Middle frontal gyrus (tissue), 1 donor: ENCODE results near the gene ADAD2.
"Not testable (repeated sequence)": the region's sequence is repeated elsewhere in the genome, so short reads cannot be mapped to it uniquely, and the experiment has no call there.

Experiments
- DNase-seq: peaks from one replicate; pipeline ENCODE4 v3.0.0-alpha.2; 2015; ENCODE audit warnings: low spot score; ENCODE audit errors: extremely low spot score

Gene ADAD2

GRCh38 chr16:84195201-84196093, 4.5 kb downstream of the ADAD2 start:
- no peak for DNase-seq

GRCh38 chr16:84196101-84196500, 5.1 kb downstream of the ADAD2 start:
- DNase-seq: no peak

GRCh38 chr16:84196727-84197394, 5.9 kb downstream of the ADAD2 start:
- DNase-seq: no peak

GRCh38 chr16:84197466-84198128, 6.6 kb downstream of the ADAD2 start:
- DNase-seq: no peak

DNA sequence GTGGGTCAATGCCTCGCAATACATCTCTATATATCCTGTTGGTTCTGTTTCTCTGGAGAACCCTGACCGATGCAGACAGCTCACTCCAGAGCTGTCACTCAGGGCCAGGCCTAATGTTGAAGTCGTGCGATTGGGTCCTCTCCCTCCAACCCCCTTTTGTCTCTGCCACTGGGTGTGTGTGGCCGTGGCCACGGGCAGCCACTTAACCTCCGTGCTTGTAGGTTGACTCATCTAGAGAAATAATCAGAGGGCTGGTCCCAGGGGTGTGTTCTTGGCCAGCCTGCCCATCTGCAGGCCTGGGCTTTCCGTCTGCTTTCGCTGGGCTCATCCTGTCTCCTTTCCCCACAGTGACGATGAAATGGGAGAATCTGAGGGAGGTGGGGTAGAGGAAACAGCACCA, 7.4 kb downstream of the ADAD2 start:
- DNase-seq: no peak

GRCh38 chr16:84199097-84199496, 8.1 kb downstream of the ADAD2 start:
- DNase-seq: no peak

DNA sequence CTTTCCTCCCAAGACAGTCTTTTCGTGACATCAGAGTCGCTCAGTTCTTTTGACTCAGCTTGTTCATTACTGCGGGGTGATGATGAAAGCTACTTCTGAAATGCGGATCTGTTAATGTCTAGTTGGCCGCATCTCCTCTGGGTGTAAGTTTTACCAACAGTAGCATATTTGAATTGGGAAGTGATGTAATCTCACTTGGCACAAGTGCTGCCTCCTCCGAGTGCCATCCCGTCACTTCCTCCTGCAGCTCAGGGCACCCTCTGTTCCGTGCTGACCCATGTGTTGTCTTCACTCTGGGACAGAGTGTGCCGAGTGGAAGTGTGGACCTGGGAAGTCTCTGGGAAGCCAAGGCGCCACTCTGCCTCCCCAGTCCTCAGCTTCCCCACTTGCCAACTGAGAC, 8.9 kb downstream of the ADAD2 start:
- no peak for DNase-seq

GRCh38 chr16:84204551-84204950, 13.6 kb downstream of the ADAD2 start:
- DNase-seq: not testable (repeated sequence)

DNA sequence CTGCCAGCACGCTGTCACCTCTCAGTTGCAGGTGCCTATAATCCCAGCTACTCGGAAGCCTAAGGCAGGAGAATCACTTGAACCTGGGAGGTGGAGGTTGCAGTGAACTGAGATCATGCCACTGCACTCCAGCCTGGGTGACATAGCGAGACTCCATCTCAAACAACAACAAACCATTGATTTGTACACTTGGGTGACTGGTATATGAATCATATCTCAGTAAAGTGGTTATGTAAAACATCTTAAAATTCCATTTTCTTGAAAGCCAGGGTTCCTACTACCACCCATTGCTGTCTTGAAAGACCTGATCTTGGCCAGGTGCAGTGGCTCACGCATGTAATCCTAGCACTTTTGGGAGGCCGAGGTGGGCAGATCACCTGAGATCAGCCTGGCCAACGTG, 14.2 kb downstream of the ADAD2 start:
- not testable (repeated sequence) for DNase-seq

- no peak for DNase-seq
Observed at GRCh38 chr16:84205976-84206691, 15.2 kb downstream of the ADAD2 start.

- DNase-seq: no peak
Observed at GRCh38 chr16:84207251-84207650, 16.3 kb downstream of the ADAD2 start.

DNA sequence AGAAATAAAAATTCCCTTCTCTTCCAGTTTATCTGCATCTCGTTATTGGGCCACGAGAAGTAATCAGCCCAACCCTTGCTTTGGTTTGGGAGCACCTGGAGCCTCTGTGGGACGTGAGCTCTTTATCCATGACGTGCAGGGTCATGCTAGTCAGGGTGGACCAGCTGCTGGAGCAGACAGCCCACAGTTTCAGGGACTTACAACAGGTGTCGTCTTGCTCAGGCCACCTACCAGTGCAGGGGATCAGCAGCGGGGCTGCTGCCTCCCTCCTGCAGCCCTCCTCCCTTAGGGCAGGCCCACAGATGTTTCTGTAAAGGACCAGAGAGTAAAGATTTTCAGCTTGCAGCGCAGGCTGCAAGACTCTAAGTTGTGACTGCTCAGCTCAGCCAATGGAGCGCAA, 16.9 kb downstream of the ADAD2 start:
- DNase-seq: no peak

DNA sequence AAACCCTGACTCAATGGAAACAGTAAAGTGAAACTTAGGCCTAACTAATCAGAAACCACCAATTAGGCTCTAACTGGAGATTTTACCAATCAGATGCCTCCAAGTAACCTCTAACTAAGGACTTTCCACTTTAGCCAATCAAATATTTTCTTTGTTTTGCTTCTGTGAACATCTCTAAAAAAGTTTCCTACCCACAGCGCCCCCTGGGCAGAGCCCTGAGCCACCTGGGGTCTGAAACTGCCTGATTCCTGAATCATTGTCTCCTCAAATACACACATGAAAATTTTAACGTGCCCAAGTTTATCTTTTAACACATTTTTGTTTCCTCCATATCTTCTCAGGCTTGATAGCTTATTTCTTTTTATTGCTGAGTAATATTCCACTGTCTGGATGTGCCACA, 19.0 kb downstream of the ADAD2 start:
- DNase-seq: no peak

- no peak for DNase-seq
Observed at GRCh38 chr16:84212154-84212553, 21.2 kb downstream of the ADAD2 start.

DNA sequence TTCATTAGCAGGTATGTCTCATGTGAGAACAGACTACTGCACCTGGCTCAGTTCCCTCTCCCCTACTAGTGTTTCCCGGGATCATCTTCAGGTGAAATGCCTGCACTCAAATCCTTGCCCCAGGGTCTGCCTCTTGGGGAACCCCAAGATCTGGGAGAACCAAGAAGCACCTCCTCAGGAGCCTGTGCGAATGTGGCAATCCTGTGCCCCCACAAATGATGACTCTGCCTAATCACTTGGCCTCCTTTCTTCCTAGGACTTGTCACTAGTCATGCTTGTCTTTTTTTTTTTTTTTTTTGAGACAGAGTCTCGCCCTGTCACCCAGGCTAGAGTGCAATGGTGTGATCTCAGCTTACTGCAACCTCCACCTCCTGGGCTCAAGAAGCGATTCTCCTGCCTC, 21.7 kb downstream of the ADAD2 start:
- DNase-seq: no peak

- DNase-seq: no peak
Observed at GRCh38 chr16:84214451-84215066, 23.6 kb downstream of the ADAD2 start.

- no peak for DNase-seq
Observed at GRCh38 chr16:84215531-84215930, 24.6 kb downstream of the ADAD2 start.

DNA sequence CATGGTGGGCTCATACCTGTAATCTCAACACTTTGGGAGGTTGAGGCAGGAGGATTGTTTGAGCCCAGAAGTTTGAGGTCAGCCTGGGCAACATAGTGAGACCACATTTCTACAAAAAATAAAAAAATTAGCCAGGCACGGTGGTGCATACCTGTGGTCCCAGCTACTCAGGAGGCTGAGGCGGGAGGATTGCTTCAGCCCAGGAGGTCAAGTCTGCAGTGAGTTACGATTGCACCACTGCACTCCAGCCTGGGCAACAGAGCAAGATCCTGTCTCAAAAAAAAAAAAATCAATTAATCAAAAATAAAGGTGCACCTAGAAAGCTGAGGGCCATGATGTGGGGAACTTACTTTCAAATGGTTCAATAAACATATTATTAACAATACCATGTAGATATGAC, 25.2 kb downstream of the ADAD2 start:
- not testable (repeated sequence) for DNase-seq

- no peak for DNase-seq
Observed at GRCh38 chr16:84218176-84218823, 27.3 kb downstream of the ADAD2 start.

DNA sequence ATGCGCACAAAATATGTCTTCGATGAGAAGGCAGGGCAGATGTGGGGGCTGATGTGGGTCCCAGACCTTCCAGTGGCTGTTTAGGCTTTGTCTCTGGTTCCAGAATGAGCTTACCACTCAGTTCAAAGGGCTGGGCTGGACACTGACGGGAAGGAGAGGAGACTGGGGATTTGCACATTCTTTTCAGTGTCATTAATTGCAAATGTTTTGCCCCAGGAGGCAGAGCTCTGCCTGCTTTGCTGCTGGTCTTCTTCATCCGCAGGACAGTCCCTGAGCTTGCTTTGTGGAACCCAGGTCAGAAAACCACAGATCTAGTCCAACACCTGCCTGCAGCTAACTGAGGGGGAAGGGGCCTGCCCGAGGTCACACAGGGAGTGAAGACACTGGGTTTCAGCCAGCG, 28.0 kb downstream of the ADAD2 start:
- DNase-seq: no peak

DNA sequence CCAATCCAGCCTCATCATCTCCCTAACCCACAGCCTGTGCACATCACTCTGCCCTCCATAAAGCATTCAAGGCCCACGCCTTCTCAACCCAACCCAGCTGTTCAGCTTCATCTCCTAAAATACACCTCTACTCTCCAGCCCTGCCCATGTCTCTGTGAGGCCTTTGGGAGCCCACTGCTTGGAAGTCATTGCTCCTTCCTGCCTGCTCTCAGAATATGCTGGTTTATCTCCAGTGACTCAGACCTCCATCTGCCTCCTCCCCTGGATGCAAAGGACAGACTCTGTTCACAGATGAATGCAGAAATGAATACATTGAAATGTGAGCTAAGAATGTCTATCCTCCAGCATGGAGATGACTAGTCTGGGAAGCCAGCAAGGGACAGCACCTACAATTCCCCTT, 29.9 kb downstream of the ADAD2 start:
- DNase-seq: no peak
